Epithelial cell of esophagus (primary cell): Measurements from ENCODE around the gene EPHA2.

Source experiments
- DNase-seq: peaks from one replicate; pipeline ENCODE4 v3.0.0; 2010; ENCODE audit warnings: low read depth
- H3K4me3 ChIP-seq: 2 replicates; pipeline ENCODE4 v1.5.1; 2011; ENCODE audit warnings: mild to moderate bottlenecking, low read length, control low read depth
- TF ChIP-seq, protein P1 (sequence below): IDR thresholded peaks from 2 replicates; pipeline ENCODE4 v1.5.1; 2011; ENCODE audit warnings: low read depth, mild to moderate bottlenecking, low read length, control low read depth, inconsistent platforms; ENCODE audit not compliant: insufficient read depth; ENCODE audit errors: missing control alignments

EPHA2 gene

DNA sequence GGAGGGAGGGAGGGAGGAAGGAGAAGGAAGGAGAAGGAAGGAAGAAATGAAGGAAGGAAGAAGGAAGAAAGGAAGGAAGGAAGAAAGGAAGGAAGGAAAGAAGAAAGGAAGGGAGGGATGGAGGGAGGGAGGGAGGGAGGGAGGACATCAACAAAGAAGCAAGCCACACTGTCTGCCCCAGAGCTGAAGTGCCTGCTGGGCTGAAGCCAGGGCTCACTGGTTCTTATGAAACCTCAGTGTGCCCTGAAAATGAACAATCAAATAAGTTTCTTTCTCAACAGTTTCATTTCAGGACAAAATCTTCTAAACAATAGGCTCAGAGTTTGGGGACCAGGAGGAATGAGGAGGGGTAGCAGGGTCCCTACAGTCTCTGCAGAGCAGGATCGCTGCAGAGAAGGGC lies 35.4 kb upstream of the EPHA2 start:
- no peak for DNase-seq
- no peak overlapping the region for H3K4me3 ChIP-seq
- TF ChIP-seq, protein P1, sequence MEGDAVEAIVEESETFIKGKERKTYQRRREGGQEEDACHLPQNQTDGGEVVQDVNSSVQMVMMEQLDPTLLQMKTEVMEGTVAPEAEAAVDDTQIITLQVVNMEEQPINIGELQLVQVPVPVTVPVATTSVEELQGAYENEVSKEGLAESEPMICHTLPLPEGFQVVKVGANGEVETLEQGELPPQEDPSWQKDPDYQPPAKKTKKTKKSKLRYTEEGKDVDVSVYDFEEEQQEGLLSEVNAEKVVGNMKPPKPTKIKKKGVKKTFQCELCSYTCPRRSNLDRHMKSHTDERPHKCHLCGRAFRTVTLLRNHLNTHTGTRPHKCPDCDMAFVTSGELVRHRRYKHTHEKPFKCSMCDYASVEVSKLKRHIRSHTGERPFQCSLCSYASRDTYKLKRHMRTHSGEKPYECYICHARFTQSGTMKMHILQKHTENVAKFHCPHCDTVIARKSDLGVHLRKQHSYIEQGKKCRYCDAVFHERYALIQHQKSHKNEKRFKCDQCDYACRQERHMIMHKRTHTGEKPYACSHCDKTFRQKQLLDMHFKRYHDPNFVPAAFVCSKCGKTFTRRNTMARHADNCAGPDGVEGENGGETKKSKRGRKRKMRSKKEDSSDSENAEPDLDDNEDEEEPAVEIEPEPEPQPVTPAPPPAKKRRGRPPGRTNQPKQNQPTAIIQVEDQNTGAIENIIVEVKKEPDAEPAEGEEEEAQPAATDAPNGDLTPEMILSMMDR, result no peak

- no peak for DNase-seq
- TF ChIP-seq, protein P1, result no peak
- H3K4me3 ChIP-seq, result no peak overlapping the region
These were observed 34.2 kb upstream of the EPHA2 start for GRCh38 chr1:16189921-16190621.

GRCh38 chr1:16189003-16189402 lies 33.1 kb upstream of the EPHA2 start:
- no peak overlapping the region for H3K4me3 ChIP-seq
- DNase-seq, result peak; percentile 87
- TF ChIP-seq, protein P1, result no peak

DNA sequence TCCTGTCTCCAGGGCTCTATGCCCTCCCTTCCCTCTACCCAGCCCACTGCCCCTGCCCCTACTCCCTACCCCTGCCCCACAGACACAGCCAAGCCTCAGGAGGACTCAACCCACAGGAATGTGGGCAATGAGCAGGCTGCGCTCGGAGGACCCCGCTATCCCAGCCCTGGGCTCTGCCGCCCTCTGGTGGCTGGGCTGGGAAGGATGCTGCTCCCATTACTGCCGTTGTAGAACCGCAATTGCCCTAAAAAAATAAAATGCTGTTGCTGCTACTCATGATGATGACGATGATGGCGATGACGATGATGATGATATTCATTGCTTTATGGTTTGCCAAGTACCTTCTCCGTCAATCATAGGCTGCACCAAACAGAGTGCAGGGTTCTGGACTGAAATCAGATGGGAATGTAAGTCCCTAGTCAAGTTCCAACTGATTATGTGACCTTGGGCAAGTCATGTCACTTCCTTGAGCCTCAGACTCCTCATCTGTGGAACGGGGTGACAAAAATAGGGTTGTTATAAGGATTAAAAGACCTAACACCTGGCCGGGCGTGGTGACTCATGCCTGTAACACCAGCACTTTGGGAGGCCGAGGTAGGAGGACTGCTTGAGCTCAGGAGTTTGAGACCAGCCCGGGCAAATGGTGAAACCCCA lies 32.0 kb upstream of the EPHA2 start:
- DNase-seq, result peak; percentile 92
- TF ChIP-seq, protein P1, result peak; percentile 96
- H3K4me3 ChIP-seq, result no peak overlapping the region

- H3K4me3 ChIP-seq, result no peak overlapping the region
- DNase-seq, result no peak
- TF ChIP-seq, protein P1, result no peak
These were observed 30.9 kb upstream of the EPHA2 start for GRCh38 chr1:16186655-16187235.

DNA sequence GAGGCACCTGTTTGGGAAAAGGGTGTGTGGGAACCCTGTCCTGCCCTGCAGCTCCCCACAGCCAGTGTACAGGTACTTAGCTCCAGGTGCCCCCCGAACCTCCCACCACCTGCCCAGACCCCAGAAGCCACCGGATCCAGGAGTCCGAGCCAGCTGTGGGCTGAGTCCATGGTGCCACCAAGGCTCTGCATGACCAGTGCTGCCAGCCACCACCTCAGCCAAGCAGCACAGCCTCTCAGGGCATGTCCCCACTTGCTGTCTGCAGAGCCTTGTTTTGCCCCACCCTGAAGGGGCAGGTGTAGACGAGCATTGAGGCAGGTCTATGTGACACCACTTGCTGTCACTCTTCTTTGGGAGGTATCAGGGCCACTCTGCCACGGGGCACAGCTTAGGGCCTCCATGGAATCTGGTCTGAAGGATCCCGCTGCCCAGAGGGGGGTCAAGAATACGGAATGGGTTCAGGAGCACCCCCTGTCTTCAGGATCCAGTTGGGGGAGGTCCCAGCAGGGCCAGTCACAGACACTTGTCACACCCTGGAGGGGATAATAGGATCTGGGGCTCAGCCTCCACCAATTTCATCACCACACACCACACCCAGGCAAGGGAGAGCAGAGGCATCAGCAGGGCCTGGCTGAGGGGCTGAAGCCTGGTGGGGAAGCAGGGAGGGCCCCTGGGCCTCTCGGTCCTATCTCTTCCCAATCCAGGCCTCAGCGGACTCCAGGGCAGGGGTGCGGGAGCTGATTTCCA lies 28.9 kb upstream of the EPHA2 start:
- TF ChIP-seq, protein P1, result peak; percentile 15
- no peak overlapping the region for H3K4me3 ChIP-seq
- DNase-seq, result peak; percentile 92
